GM18909 (cell line): ENCODE measurements around the gene TBC1D8.

Source experiments
- ATAC-seq: cut with Tn5 transposase; IDR thresholded peaks from one replicate; pipeline ENCODE4 v1.9.1; 2021; ENCODE audit warnings: mild to moderate bottlenecking; ENCODE audit not compliant: unreplicated experiment, poor library complexity

Gene TBC1D8

DNA sequence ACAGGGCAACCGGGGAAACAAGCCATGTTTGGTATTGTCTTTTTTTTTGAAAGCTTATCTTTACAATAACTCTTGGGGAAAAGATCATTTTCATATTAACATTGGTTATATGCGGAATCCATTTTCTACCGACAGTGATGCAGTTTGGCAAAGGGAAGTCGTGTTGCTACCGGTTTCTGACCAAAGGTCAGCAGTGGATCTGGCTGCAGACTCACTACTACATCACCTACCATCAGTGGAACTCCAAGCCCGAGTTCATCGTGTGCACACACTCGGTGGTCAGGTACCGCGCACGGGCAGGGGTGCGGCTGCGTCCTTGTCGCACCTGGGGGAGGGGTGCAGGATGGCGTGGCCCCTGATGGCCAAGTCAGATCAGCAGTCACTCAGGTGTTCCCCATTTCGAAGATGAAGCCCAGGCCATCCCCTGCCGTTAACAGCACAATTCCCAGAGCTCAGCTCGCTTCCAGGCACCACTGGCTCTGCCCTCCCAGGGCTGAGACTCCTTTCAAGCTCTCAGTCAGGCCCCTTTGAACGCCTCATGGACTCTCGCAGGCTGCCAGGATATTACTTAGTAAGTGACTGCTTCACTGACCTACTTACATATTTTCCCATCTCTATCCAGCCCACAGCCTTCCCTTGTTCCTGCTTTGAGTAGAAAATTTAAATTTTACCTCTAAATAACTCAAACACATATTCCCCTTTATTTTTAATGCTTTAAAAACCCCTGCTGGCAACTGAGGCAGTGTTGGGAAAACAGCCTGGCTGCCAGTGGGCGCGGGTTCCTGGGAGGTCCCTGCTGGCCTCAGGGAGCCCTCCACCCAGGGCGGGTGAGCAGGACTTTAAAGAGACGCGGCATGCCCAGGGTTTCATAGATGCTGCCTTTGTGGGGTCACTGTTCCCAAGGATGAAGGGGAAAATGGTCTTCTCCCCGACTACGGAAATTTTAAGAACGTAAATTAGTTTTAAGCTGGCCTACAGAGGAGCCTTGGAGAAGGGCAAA, 182.7 kb downstream of the TBC1D8 start:
- no peak for ATAC-seq

DNA sequence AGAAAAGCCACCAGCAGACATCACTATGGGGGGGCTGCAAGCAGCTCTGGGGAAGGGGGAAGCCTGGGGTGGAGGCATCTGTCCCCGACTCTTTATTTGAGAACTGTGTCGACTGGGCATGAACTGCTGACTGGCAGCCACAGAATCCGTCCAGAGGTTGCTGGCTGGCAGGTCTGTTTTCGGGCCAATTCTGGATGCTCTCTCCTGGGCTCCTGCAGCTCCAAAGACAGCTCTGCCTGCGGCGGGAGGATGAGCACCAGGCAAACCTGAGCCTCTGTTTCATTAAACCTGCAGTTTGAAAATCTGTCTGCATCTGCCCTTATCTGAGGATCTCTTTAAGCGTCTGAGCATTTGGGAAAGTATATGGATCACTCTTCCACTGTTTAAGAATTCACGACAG, 183.5 kb downstream of the TBC1D8 start:
- no peak for ATAC-seq

DNA sequence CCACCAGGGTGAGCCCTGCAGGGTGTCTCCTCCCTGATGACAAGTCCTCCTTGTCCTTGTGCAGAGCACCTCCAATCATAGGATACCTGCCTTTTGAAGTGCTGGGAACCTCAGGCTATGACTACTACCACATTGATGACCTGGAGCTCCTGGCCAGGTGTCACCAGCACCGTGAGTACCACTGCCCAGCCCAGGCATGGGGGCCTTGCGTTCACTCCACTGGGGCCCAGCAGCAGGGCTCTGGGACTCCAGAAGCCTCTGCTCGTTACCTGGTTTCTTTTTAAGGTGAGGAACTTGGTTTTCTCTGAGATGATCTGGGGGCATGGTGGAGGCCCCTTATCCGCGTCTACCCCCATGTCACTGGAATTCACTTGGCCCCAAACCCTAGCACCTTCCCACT, 185.6 kb downstream of the TBC1D8 start:
- no peak for ATAC-seq

DNA sequence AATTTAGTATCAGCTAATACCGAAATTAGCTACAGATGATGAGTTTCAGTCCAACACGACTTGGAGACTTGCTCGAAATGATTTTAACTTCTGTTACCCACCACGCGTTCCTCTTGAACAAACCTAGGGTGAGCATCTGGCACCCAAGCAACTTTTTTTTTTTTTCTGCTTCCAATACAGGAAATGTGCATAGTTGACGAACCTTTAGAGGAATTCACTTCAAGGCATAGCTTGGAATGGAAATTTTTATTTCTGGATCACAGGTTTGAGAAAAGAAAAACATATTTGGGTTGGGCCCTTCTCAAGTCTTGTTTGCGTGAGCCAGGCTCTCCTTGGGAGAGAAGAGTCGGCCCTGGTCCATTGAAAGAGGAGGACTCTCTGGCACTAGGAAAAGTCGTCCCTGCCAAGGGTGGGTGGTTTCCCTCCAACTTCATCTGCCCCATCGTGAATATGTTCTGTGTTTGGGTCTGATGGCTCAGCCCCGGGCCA, 186.5 kb downstream of the TBC1D8 start:
- ATAC-seq: no peak

DNA sequence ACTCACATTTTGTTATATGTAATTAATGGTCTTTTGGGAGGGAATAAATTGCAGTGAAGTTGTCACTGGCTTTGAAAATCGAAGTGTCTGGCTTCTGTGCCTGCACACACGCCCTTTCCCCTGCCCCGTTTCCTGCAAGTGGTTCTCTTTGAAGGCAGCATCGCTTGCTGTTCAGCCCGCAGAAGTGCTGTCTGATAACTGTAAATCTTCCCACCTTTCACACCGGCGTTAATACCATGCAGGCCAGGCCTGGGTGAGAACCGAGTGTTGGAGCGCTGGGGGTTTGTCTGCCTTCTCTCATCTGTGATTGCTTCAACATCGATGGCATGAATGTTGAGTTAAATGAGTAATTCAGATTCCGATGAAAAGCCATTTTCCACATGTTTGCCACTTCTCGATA, 187.0 kb downstream of the TBC1D8 start:
- no peak for ATAC-seq

DNA sequence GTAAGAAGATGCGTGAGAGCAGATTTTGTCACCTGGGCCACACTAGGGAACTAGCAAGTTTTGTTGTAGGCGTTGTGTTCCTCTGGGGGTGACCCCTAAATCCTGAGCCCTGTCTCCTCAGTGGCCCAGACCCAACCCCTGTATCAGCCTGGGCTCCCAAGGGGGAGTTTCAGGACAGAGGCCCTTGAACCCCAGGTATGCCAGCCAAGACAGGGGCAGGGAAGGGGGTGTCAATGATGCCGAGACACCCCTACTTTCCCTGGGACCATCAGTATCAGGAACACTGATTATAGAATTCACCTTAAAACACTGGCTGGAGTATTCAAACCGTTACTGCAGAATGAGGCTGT, 188.2 kb downstream of the TBC1D8 start:
- no peak for ATAC-seq

DNA sequence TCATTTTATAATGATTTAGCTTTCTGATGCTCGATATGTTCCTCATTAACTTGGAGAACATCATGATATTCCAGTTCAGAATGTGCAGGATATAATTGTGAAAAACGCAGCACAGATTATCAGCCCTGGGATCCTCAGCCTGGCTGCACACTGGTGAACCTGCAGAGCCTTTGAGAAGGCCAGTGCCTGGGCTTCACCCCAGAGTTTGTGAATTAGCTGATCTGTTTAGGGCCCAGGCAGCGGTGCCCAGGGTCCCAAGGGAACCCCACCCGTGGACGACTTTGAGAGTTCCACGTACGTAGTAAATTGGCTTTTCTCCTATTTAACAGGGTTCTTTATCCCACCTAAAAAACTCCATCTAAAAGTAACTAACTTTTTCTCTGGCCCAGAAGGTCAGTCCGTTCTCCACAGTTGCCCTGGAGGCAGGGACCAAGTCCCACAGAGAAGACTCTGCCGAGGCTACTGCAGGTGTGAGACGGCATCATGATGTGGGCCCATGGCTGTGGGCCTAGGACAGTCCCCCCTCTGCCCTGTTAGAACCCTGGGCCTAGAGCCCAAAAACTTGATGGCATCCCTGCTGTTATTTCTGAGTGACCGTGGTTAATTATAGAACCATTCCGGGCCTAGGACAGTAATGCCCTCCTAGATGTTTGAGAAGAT, 188.7 kb downstream of the TBC1D8 start:
- ATAC-seq: no peak

DNA sequence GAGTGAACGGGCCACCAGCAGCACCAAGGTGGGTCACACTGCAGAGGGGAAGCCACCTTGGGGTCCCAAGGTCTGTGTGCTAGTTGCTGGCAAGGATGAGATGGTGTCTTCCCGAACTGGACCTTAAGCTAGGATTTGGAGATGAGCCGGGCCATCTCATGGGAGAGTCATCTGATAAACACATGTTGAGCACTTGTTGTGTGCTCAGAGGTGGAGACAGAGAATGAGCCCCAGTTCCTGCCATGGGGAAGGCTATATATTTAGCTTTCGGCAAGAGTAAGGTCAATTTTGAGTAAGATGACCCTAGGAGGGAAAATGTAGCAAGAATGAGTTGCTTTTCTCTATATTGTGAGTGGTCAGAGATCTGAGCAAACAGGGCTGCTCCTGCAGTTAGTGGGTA, 190.5 kb downstream of the TBC1D8 start:
- ATAC-seq: no peak

DNA sequence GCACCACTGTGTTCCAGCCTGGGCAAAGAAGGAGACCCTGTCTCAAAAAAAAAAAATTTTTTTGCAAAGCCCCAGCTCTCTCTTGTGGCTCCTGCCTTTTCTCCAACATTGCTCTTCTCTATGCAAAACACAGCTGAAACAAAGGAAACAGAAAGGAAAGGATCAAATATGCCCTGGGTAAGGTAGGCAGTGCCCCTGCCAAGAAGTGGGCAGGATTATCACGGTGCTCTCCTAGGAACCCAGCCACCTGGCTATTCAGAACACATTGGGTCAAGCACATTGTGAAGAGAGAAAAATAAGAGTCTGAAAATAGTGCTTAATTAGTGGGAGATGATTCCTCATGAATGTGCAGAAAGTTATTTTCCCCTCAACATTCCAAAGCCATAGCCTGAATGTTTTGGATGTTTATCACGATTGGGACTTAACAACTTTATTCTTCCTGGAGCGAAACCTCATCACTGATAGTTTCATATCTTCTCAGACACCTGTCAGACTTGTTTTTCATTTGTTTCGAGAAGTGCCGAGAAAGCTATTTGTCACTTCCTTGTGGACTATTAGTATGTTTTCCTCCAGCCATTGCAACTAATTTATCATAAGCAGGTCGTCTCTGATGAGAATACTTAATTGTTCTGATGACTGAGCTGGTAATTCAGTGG, 191.8 kb downstream of the TBC1D8 start:
- no peak for ATAC-seq

DNA sequence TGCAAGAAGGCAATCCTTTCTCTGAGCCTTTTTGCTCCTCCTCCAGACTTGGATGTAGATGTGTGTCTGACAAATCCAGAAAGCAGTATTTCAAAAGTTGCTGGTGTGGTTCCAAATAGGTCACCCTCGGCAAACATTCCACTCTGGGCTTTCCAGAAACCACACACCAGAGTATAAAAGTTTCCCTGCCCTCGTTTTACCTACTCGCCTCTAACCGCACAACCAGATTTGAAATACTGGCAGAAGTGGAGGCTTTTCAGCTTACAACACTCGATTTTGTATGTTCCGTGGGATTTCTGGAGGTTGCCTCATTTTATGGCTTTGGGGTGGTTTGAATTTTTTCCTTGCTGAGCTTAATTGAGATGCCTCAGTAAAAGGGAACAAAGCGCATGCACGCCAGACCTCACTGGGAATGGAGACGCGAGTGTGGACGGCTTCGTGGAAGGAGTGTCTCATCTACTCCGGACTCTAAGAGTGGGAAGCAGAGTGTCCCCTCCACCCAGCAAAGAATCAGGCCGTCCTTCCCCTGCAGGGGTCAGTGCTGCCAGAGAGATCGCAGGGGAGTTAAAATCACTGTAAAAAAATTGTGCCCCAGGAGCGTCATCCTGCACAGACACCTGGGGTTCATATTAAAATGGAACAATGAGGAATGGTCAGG, 193.1 kb downstream of the TBC1D8 start:
- no peak for ATAC-seq
